ENCODE data around the gene SUN2. TPM values are rescaled to one million over a fixed set of nuclear protein-coding genes. Genes with fewer than 3 reads are reported as not detected.

The SUN2 gene
- total and polyA plus RNA-seq, 2 of the 13 experiments (the other 11 are each of a cell fraction or from before 2014, with no cell fraction given), result 45.6 to 56.6 TPM

GRCh38 chr22:38793721-38794466 is 38.1 kb upstream of the SUN2 start, which contains the start of gene DNAL4 (continued):
- TF ChIP-seq, protein P1, sequence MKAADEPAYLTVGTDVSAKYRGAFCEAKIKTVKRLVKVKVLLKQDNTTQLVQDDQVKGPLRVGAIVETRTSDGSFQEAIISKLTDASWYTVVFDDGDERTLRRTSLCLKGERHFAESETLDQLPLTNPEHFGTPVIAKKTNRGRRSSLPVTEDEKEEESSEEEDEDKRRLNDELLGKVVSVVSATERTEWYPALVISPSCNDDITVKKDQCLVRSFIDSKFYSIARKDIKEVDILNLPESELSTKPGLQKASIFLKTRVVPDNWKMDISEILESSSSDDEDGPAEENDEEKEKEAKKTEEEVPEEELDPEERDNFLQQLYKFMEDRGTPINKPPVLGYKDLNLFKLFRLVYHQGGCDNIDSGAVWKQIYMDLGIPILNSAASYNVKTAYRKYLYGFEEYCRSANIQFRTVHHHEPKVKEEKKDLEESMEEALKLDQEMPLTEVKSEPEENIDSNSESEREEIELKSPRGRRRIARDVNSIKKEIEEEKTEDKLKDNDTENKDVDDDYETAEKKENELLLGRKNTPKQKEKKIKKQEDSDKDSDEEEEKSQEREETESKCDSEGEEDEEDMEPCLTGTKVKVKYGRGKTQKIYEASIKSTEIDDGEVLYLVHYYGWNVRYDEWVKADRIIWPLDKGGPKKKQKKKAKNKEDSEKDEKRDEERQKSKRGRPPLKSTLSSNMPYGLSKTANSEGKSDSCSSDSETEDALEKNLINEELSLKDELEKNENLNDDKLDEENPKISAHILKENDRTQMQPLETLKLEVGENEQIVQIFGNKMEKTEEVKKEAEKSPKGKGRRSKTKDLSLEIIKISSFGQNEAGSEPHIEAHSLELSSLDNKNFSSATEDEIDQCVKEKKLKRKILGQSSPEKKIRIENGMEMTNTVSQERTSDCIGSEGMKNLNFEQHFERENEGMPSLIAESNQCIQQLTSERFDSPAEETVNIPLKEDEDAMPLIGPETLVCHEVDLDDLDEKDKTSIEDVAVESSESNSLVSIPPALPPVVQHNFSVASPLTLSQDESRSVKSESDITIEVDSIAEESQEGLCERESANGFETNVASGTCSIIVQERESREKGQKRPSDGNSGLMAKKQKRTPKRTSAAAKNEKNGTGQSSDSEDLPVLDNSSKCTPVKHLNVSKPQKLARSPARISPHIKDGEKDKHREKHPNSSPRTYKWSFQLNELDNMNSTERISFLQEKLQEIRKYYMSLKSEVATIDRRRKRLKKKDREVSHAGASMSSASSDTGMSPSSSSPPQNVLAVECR (CRISPR knock-in tag; IDR thresholded peaks at IDR 0.05; ENCODE audit: borderline replicate concordance), result peak; percentile 58; the same call in 1 of the 2 replicates
- TF ChIP-seq ZMAT3 (CRISPR knock-in tag; conservative IDR thresholded peaks at IDR 0.05), result no peak
- TF ChIP-seq ZFP1 (CRISPR knock-in tag; IDR thresholded peaks at IDR 0.05), result no peak
- no peak for TF ChIP-seq SNRNP70 (IDR thresholded peaks at IDR 0.05; ENCODE audit: low read depth, low read length)
- TF ChIP-seq, protein P2, sequence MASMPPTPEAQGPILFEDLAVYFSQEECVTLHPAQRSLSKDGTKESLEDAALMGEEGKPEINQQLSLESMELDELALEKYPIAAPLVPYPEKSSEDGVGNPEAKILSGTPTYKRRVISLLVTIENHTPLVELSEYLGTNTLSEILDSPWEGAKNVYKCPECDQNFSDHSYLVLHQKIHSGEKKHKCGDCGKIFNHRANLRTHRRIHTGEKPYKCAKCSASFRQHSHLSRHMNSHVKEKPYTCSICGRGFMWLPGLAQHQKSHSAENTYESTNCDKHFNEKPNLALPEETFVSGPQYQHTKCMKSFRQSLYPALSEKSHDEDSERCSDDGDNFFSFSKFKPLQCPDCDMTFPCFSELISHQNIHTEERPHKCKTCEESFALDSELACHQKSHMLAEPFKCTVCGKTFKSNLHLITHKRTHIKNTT (CRISPR knock-in tag; IDR thresholded peaks at IDR 0.05), result no peak
- TF ChIP-seq, protein P3, sequence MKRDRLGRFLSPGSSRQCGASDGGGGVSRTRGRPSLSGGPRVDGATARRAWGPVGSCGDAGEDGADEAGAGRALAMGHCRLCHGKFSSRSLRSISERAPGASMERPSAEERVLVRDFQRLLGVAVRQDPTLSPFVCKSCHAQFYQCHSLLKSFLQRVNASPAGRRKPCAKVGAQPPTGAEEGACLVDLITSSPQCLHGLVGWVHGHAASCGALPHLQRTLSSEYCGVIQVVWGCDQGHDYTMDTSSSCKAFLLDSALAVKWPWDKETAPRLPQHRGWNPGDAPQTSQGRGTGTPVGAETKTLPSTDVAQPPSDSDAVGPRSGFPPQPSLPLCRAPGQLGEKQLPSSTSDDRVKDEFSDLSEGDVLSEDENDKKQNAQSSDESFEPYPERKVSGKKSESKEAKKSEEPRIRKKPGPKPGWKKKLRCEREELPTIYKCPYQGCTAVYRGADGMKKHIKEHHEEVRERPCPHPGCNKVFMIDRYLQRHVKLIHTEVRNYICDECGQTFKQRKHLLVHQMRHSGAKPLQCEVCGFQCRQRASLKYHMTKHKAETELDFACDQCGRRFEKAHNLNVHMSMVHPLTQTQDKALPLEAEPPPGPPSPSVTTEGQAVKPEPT (CRISPR knock-in tag; IDR thresholded peaks at IDR 0.05; ENCODE audit: low read depth), result no peak
- no peak for TF ChIP-seq CBFB (CRISPR knock-in tag; IDR thresholded peaks at IDR 0.05)
- no peak for TF ChIP-seq CHD2 (IDR thresholded peaks at IDR 0.05; ENCODE audit: low read depth, low read length)
- TF ChIP-seq SOX6 (IDR thresholded peaks at IDR 0.05), result no peak
- TF ChIP-seq SOX6 (CRISPR knock-in tag; IDR thresholded peaks at IDR 0.05), result no peak
- TF ChIP-seq, protein P4, sequence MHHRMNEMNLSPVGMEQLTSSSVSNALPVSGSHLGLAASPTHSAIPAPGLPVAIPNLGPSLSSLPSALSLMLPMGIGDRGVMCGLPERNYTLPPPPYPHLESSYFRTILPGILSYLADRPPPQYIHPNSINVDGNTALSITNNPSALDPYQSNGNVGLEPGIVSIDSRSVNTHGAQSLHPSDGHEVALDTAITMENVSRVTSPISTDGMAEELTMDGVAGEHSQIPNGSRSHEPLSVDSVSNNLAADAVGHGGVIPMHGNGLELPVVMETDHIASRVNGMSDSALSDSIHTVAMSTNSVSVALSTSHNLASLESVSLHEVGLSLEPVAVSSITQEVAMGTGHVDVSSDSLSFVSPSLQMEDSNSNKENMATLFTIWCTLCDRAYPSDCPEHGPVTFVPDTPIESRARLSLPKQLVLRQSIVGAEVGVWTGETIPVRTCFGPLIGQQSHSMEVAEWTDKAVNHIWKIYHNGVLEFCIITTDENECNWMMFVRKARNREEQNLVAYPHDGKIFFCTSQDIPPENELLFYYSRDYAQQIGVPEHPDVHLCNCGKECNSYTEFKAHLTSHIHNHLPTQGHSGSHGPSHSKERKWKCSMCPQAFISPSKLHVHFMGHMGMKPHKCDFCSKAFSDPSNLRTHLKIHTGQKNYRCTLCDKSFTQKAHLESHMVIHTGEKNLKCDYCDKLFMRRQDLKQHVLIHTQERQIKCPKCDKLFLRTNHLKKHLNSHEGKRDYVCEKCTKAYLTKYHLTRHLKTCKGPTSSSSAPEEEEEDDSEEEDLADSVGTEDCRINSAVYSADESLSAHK (CRISPR knock-in tag; IDR thresholded peaks at IDR 0.05; ENCODE audit: borderline replicate concordance), result no peak
- no peak for TF ChIP-seq ZNF224 (CRISPR knock-in tag; IDR thresholded peaks at IDR 0.05)
- peak; percentile 61; the same call in 1 of the 2 replicates for TF ChIP-seq GATAD1 (CRISPR knock-in tag; IDR thresholded peaks at IDR 0.05)
- no peak for TF ChIP-seq HIVEP1 (CRISPR knock-in tag; IDR thresholded peaks at IDR 0.05)
- no peak for TF ChIP-seq FOSL2 (CRISPR knock-in tag; IDR thresholded peaks at IDR 0.05)
- TF ChIP-seq TBX2 (CRISPR knock-in tag; IDR thresholded peaks at IDR 0.05; ENCODE audit: borderline replicate concordance), result no peak
- 0 out of 2 replicates have a peak, but pooled peaks have one; percentile 63 for TF ChIP-seq SRY (CRISPR knock-in tag; IDR thresholded peaks at IDR 0.05)
- TF ChIP-seq BRCA1 (CRISPR knock-in tag; IDR thresholded peaks at IDR 0.05), result no peak
- TF ChIP-seq ZEB1 (IDR thresholded peaks at IDR 0.05; ENCODE audit: insufficient replicate concordance, low read depth), result no peak
- TF ChIP-seq ZBTB21 (CRISPR knock-in tag; IDR thresholded peaks at IDR 0.05), result no peak
- no peak for TF ChIP-seq ZNF562 (CRISPR knock-in tag; IDR thresholded peaks at IDR 0.05; ENCODE audit: borderline replicate concordance)
- no peak for TF ChIP-seq ZNF614 (CRISPR knock-in tag; IDR thresholded peaks at IDR 0.05; ENCODE audit: borderline replicate concordance)

All from HepG2 (cell line).